Measurements from ENCODE around the gene BBLN.

GRCh38 chr9:128206484-128206883 lies 46.4 kb downstream of the BBLN start:
- TF ChIP-seq CTCF (IDR thresholded peaks at IDR 0.05) (no peak), ZFX (IDR thresholded peaks at IDR 0.05; ENCODE audit: borderline replicate concordance) (no peak)
